ENCODE measurements around the gene GJC1. TPM values are rescaled to one million over a fixed set of nuclear protein-coding genes. Genes with fewer than 3 reads are reported as not detected.

GJC1 gene
- polyA plus RNA-seq, 1 donor from 2014 or later: 8.0 TPM

DNA sequence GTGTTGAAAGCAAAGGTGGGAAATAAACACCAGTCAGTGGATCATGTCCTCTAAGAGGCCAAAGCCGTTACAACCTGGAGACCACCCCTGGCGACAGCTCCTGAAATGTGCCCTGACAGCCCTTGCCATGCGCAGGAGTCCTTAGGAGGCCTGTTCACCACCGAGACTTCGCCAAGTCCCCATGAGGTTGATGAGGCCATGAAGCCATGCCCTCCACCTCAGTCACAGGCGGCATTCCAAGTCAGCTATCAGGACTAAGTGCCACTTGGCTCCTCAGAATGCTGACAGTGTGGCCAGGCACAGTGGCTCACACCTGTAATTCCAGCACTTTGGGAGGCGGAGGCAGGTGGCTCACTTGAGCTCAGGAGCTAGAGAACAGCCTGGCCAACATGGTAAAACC lies 44.2 kb downstream of the GJC1 start:
- Histone ChIP-seq H2AFZ (ENCODE audit: low read depth, low read length) (no peak overlapping the region), H3K27ac (ENCODE audit: low read length) (no peak overlapping the region), H3K79me2 (replicated peaks; ENCODE audit: insufficient read depth, low read length) (no peaks in the 10 kb centered on the region), H3K9me2 (ENCODE audit: insufficient read depth, low read length) (no peaks in the 10 kb centered on the region), H3K27me3 (ENCODE audit: insufficient read depth, low read depth, low read length) (no peaks in the 10 kb centered on the region), H3K9me3 (ENCODE audit: low read length) (no peaks in the 10 kb centered on the region), H3K4me3 (ENCODE audit: low read length) (no peak overlapping the region), H4K20me1 (ENCODE audit: insufficient read depth) (no peaks in the 10 kb centered on the region), H3F3A (ENCODE audit: insufficient read depth, low read length, poor library complexity, severe bottlenecking) (no peaks in the 10 kb centered on the region), H3K36me3 (ENCODE audit: insufficient read depth, low read length) (no peaks in the 10 kb centered on the region), H3K4me2 (ENCODE audit: low read length) (no peak overlapping the region), H3K9ac (ENCODE audit: low read length) (no peak overlapping the region)
- TF ChIP-seq RAD21 (conservative IDR thresholded peaks at IDR 0.05) (no peak), EZH2 (IDR thresholded peaks at IDR 0.05; ENCODE audit: borderline replicate concordance, insufficient read depth, low read length, poor library complexity, severe bottlenecking) (no peak), MXI1 (conservative IDR thresholded peaks at IDR 0.05; ENCODE audit: poor library complexity, severe bottlenecking) (no peak), TAF1 (IDR thresholded peaks at IDR 0.05; ENCODE audit: low read depth) (no peak), EP300 (conservative IDR thresholded peaks at IDR 0.05; ENCODE audit: poor library complexity, severe bottlenecking) (no peak), SMC3 (conservative IDR thresholded peaks at IDR 0.05; ENCODE audit: poor library complexity) (no peak), POLR2AphosphoS5 (IDR thresholded peaks at IDR 0.05) (no peak)
- TF ChIP-seq, protein P1, sequence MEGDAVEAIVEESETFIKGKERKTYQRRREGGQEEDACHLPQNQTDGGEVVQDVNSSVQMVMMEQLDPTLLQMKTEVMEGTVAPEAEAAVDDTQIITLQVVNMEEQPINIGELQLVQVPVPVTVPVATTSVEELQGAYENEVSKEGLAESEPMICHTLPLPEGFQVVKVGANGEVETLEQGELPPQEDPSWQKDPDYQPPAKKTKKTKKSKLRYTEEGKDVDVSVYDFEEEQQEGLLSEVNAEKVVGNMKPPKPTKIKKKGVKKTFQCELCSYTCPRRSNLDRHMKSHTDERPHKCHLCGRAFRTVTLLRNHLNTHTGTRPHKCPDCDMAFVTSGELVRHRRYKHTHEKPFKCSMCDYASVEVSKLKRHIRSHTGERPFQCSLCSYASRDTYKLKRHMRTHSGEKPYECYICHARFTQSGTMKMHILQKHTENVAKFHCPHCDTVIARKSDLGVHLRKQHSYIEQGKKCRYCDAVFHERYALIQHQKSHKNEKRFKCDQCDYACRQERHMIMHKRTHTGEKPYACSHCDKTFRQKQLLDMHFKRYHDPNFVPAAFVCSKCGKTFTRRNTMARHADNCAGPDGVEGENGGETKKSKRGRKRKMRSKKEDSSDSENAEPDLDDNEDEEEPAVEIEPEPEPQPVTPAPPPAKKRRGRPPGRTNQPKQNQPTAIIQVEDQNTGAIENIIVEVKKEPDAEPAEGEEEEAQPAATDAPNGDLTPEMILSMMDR (IDR thresholded peaks at IDR 0.05; ENCODE audit: poor library complexity, severe bottlenecking): no peak
- TF ChIP-seq, protein P2, sequence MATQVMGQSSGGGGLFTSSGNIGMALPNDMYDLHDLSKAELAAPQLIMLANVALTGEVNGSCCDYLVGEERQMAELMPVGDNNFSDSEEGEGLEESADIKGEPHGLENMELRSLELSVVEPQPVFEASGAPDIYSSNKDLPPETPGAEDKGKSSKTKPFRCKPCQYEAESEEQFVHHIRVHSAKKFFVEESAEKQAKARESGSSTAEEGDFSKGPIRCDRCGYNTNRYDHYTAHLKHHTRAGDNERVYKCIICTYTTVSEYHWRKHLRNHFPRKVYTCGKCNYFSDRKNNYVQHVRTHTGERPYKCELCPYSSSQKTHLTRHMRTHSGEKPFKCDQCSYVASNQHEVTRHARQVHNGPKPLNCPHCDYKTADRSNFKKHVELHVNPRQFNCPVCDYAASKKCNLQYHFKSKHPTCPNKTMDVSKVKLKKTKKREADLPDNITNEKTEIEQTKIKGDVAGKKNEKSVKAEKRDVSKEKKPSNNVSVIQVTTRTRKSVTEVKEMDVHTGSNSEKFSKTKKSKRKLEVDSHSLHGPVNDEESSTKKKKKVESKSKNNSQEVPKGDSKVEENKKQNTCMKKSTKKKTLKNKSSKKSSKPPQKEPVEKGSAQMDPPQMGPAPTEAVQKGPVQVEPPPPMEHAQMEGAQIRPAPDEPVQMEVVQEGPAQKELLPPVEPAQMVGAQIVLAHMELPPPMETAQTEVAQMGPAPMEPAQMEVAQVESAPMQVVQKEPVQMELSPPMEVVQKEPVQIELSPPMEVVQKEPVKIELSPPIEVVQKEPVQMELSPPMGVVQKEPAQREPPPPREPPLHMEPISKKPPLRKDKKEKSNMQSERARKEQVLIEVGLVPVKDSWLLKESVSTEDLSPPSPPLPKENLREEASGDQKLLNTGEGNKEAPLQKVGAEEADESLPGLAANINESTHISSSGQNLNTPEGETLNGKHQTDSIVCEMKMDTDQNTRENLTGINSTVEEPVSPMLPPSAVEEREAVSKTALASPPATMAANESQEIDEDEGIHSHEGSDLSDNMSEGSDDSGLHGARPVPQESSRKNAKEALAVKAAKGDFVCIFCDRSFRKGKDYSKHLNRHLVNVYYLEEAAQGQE (IDR thresholded peaks at IDR 0.05; ENCODE audit: borderline replicate concordance): no peak

GRCh38 chr17:44782326-44782850 lies 47.7 kb downstream of the GJC1 start:
- Histone ChIP-seq H3F3A (ENCODE audit: insufficient read depth, low read length, poor library complexity, severe bottlenecking) (no peaks in the 10 kb centered on the region), H3K79me2 (replicated peaks; ENCODE audit: insufficient read depth, low read length) (no peaks in the 10 kb centered on the region), H4K20me1 (ENCODE audit: insufficient read depth) (no peaks in the 10 kb centered on the region), H3K4me2 (ENCODE audit: low read length) (no peak overlapping the region), H3K4me3 (ENCODE audit: low read length) (no peak overlapping the region), H3K36me3 (ENCODE audit: insufficient read depth, low read length) (no peaks in the 10 kb centered on the region), H3K27me3 (ENCODE audit: insufficient read depth, low read depth, low read length) (no peaks in the 10 kb centered on the region), H3K9ac (ENCODE audit: low read length) (no peak overlapping the region), H3K27ac (ENCODE audit: low read length) (no peak overlapping the region), H3K9me2 (ENCODE audit: insufficient read depth, low read length) (no peaks in the 10 kb centered on the region), H3K9me3 (ENCODE audit: low read length) (no peaks in the 10 kb centered on the region), H2AFZ (ENCODE audit: low read depth, low read length) (no peak overlapping the region)
- TF ChIP-seq POLR2AphosphoS5 (IDR thresholded peaks at IDR 0.05) (no peak), MXI1 (conservative IDR thresholded peaks at IDR 0.05; ENCODE audit: poor library complexity, severe bottlenecking) (no peak), SMC3 (conservative IDR thresholded peaks at IDR 0.05; ENCODE audit: poor library complexity) (no peak), RAD21 (conservative IDR thresholded peaks at IDR 0.05) (no peak), TAF1 (IDR thresholded peaks at IDR 0.05; ENCODE audit: low read depth) (no peak), EP300 (conservative IDR thresholded peaks at IDR 0.05; ENCODE audit: poor library complexity, severe bottlenecking) (no peak)
- TF ChIP-seq, protein P1 (IDR thresholded peaks at IDR 0.05; ENCODE audit: poor library complexity, severe bottlenecking): no peak
